ENCODE measurements around the gene ERN2.

- TF ChIP-seq EZH2 (IDR thresholded peaks at IDR 0.05): no peak
- TF ChIP-seq CTCF (IDR thresholded peaks at IDR 0.05): no peak
- TF ChIP-seq EZH2phosphoT487 (IDR thresholded peaks at IDR 0.05): no peak
These were observed 32.2 kb upstream of the ERN2 start for GRCh38 chr16:23745263-23745662.

Measured in neural progenitor cell (in vitro differentiated cells).